Vagina (tissue), 2 donors: Measurements from ENCODE around the gene IFI6. TPM values are rescaled to one million over a fixed set of nuclear protein-coding genes. Genes with fewer than 3 reads are reported as not detected.

Experiments
- DNase-seq, 2 donors: peaks; one replicate each; pipeline ENCODE4 v3.0.0-alpha.2; 2017; ENCODE audit errors: extremely low spot score in 2 of 2
- H3K27ac ChIP-seq: fragments of 200-600 bp; sonication (generic); one replicate; pipeline ENCODE4 v1.5.1; 2019
- H3K27me3 ChIP-seq: fragments of 200-600 bp; sonication (generic); one replicate; pipeline ENCODE4 v1.5.1; 2019
- H3K36me3 ChIP-seq, 2 donors: fragments of 200-600 bp; sonication (generic); one replicate each; pipeline ENCODE4 v1.5.1; 2017 to 2019
- H3K4me1 ChIP-seq: fragments of 200-600 bp; sonication (generic); one replicate; pipeline ENCODE4 v1.5.1; 2019
- H3K4me3 ChIP-seq, 2 donors: fragments of 200-600 bp; sonication (generic); 1 replicate in 1 of 2; 2 replicates in 1 of 2; pipeline ENCODE4 v1.5.1; 2016 to 2019
- H3K9me3 ChIP-seq: fragments of 200-600 bp; sonication (generic); one replicate; pipeline ENCODE4 v1.5.1; 2019
- CTCF ChIP-seq, 3 experiments: fragments of 450-650 bp in 2 of 3; fragments of 200-600 bp in 1 of 3; sonication (generic) in 1 of 3; IDR thresholded peaks; one replicate each; pipeline ENCODE4 v1.5.1; 2017 to 2019; ENCODE audit warnings: antibody characterized with exemption in 3 of 3, mild to moderate bottlenecking in 2 of 3, moderate library complexity in 2 of 3
- POLR2A ChIP-seq, 2 donors: fragments of 450-650 bp; IDR thresholded peaks; one replicate each; pipeline ENCODE4 v1.6.1; 2017; ENCODE audit warnings: antibody characterized with exemption in 2 of 2, mild to moderate bottlenecking in 2 of 2, moderate library complexity in 2 of 2
- POLR2AphosphoS5 ChIP-seq, 2 donors: sonication (generic); formaldehyde crosslinking; IDR thresholded peaks; one replicate each; pipeline ENCODE4 v1.9.0; 2017; ENCODE audit warnings: antibody characterized with exemption in 2 of 2, mild to moderate bottlenecking in 2 of 2, low read depth in 1 of 2; ENCODE audit not compliant: insufficient read depth in 1 of 2
- intact Hi-C: fragments of 100-400 bp; cut with DNase I; formaldehyde crosslinking; loops from one replicate; pipeline ENCODE4 v1.15.1; 2023
- total RNA-seq: library from RNA; depleted of rRNA; stranded (reverse); fragments of >200 nt; gene quantifications from one replicate; pipeline ENCODE4 v1.2.3, GENCODE V29; 2016

Gene IFI6
- total RNA-seq, 1 donor from 2014 or later = 28.2 TPM

- Histone ChIP-seq H3K4me1 (peaks cover 19% of the 10 kb centered on the region), H3K27ac (peak overlapping the region; percentile 30), H3K4me3 (no peak overlapping the region), H3K27me3 (no peaks in the 10 kb centered on the region), H3K36me3 (no peaks in the 10 kb centered on the region), H3K9me3 (no peaks in the 10 kb centered on the region)
- DNase-seq = no peak
- TF ChIP-seq CTCF (IDR thresholded peaks at IDR 0.05) (peak; percentile 87 to 99 (median 95)), POLR2AphosphoS5 (IDR thresholded peaks at IDR 0.05; ENCODE audit: insufficient read depth in 1 of 2, low read depth in 1 of 2) (peak in 1 of 2 donors; percentile 62), POLR2A (IDR thresholded peaks at IDR 0.05) (no peak)
- intact Hi-C loops = loop anchor here (2.0 to 10.0 kb wide), 3 partner anchors 54 to 358 kb away; partner anchors contain the start of gene GPR3
Observed at GRCh38 chr1:27662707-27663393, 9.1 kb downstream of the IFI6 start.

GRCh38 chr1:27662261-27662660 lies 9.7 kb downstream of the IFI6 start:
- no peak for TF ChIP-seq POLR2A (IDR thresholded peaks at IDR 0.05)
- TF ChIP-seq CTCF (IDR thresholded peaks at IDR 0.05) = no peak
- no peak for TF ChIP-seq POLR2AphosphoS5 (IDR thresholded peaks at IDR 0.05; ENCODE audit: insufficient read depth in 1 of 2, low read depth in 1 of 2)
- Histone ChIP-seq H3K9me3 (no peaks in the 10 kb centered on the region), H3K4me3 (no peak overlapping the region), H3K36me3 (no peaks in the 10 kb centered on the region), H3K27me3 (no peaks in the 10 kb centered on the region), H3K4me1 (peaks cover 19% of the 10 kb centered on the region), H3K27ac (peak overlapping the region; percentile 30)
- intact Hi-C loops = loop anchor here (2.0 to 10.0 kb wide), 3 partner anchors 53 to 357 kb away; partner anchors contain the start of gene GPR3
- no peak for DNase-seq

GRCh38 chr1:27661412-27662075 lies 10.4 kb downstream of the IFI6 start:
- no peak for DNase-seq
- H3K4me1 ChIP-seq = peaks cover 19% of the 10 kb centered on the region

GRCh38 chr1:27660300-27660835 lies 11.6 kb downstream of the IFI6 start:
- Histone ChIP-seq H3K9me3 (no peaks in the 10 kb centered on the region), H3K27ac (peak overlapping the region; percentile 97), H3K4me1 (peaks cover 28% of the 10 kb centered on the region), H3K27me3 (no peaks in the 10 kb centered on the region), H3K36me3 (no peaks in the 10 kb centered on the region), H3K4me3 (peak overlapping the region; percentile 63 to 64)
- DNase-seq = no peak
- TF ChIP-seq POLR2A (IDR thresholded peaks at IDR 0.05) (no peak), CTCF (IDR thresholded peaks at IDR 0.05) (no peak), POLR2AphosphoS5 (IDR thresholded peaks at IDR 0.05; ENCODE audit: insufficient read depth in 1 of 2, low read depth in 1 of 2) (peak in 1 of 2 donors; percentile 4)
- intact Hi-C loops = loop anchor here (10.0 kb wide), 2 partner anchors 266 to 356 kb away; partner anchors contain the start of gene GPR3

More at GRCh38 chr1:27661412-27662075, 10.4 kb downstream of the IFI6 start:
- TF ChIP-seq POLR2AphosphoS5 (IDR thresholded peaks at IDR 0.05; ENCODE audit: insufficient read depth in 1 of 2, low read depth in 1 of 2) (no peak), POLR2A (IDR thresholded peaks at IDR 0.05) (no peak), CTCF (IDR thresholded peaks at IDR 0.05) (no peak)
- intact Hi-C loops = loop anchor here (2.0 to 10.0 kb wide), 3 partner anchors 53 to 357 kb away; partner anchors contain the start of gene GPR3
- H3K27me3 ChIP-seq = no peaks in the 10 kb centered on the region
- H3K27ac ChIP-seq = peak overlapping the region; percentile 97
- H3K9me3 ChIP-seq = no peaks in the 10 kb centered on the region
- no peaks in the 10 kb centered on the region for H3K36me3 ChIP-seq
- H3K4me3 ChIP-seq = no peak overlapping the region
